AG08396 (cell line): ENCODE data around the gene CORO1A.
"Not testable (repeated sequence)": the region's sequence is repeated elsewhere in the genome, so short reads cannot be mapped to it uniquely, and the experiment has no call there.

ENCODE experiments used
- DNase-seq: peaks from one replicate; pipeline ENCODE4 v3.0.0; 2012; ENCODE audit warnings: low spot score, mixed read lengths

Gene CORO1A

DNA sequence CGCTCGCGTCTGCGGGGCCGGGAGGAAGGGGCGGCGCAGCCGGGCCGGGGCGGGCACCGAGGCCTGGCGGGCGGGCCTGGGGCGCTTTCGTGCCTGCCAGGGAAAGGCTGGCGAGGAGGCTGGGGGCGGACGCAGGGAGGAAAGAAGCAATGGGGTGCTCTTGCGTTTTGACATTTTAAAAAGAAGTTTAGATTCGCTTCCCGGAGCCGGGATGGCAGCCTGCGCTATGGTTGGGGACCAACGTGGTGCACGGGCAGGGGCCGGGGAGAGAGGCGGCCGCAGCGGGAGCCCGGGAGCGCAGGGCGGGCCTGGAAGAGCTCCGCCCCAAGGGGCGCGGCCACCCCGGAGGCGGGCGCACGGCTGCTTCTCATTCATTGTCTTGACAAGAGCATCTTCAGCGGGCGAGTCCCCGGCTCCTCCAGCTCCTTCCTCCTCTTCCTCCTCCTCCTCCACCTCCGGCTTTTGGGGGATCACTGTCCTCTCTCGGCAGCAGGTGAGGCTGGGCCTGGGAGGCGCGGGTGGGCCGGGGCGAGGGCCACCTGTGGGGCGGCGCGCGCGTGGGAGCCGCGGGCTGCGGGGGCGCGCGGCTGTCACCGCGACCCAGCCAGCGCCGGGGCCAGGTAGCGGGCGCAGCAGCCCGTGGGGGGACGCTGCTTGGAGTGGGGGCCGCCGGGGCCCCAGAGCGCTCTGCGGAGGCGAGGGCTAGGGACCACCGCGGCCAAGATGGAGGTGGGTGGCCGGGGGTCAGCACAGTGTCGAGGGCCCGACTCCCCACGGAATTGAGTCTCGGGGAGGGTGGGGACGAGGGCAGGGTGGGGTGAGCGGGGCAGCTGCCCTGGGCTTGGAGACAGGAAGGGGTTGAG, at the start of gene CORO1A:
TSS of gene CORO1A (plus strand) at position 370 of the 863 bp plus-strand sequence. CDS start 1,608 bp downstream, outside the sequence.
- peak; percentile 90 for DNase-seq

GRCh38 chr16:30136971-30137605, 46.3 kb upstream of the CORO1A start:
- DNase-seq, result no peak

- DNase-seq, result no peak
These were observed 45.5 kb upstream of the CORO1A start for GRCh38 chr16:30137897-30138296.

- no peak for DNase-seq
These were observed 43.6 kb upstream of the CORO1A start for GRCh38 chr16:30139583-30140481.

GRCh38 chr16:30141750-30142149, 41.7 kb upstream of the CORO1A start:
- DNase-seq, result no peak

DNA sequence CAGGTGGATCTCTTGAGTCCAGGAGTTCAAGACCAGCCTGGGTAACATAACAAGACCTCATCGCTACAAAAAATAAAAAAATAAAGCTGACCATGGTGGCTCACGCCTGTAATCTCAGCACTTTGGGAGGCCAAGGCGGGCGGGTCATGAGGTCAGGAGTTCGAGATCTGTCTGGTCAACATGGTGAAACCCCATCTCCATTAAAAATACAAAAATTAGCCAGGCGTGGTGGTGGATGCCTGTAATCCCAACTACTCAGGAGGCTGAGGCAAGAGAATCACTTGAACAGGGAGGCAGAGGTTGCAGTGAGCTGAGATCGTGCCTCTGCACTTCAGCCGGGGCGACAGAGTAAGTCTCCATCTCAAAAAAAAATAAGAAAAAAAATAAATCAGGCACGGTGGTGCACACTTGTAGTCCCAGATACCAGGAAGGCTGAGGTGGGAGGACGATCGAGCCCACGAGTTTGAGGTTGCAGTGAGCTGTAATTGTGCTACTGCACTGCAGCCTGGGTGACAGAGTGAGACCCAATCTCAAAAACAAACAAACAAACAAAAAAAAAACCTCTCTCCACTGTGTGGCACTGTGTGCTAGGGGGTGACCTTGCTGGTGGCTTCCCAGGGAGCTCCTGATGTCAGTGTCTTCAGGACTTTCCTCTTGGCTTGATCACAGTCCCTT, 40.6 kb upstream of the CORO1A start:
- no peak for DNase-seq

DNA sequence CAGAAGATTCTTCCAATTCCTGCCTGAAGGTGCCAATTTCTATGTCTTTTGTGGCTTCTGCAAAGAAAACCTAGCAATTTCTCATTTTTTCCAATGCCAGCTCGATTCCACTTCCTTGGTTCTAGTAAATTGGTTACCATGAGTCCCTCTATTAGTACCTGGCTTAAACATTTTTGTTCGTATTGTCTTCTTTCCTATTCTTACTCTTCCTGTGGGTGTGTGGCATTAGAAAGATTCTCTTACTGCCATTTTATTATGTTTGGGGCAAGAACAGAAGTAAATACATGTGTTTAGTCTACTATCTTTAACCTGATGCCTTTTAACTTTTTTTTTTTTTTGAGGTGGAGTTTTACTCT, 40.1 kb upstream of the CORO1A start:
- DNase-seq, result no peak

DNA sequence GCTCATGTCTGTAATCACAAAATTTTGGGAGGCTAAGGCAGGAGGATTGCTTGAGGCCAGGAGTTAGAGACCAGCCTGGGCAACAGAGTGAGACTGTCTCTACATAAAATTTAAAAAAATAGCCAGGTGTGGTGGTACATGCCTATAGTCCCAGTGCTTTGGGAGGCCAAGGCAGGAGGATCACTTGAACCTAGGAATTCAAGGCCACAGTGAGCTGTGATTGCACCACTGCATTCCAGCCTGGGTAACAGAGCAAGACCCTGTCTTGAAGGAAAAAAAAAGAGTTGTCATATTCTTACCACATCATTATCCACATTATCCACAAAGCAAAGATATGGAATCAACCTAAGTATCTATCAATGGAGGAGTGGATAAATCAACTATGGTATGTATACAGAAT, 39.4 kb upstream of the CORO1A start:
- DNase-seq, result no peak

- DNase-seq, result no peak
These were observed 38.5 kb upstream of the CORO1A start for GRCh38 chr16:30144917-30145316.

- DNase-seq, result no peak
These were observed 37.7 kb upstream of the CORO1A start for GRCh38 chr16:30145657-30146056.

DNA sequence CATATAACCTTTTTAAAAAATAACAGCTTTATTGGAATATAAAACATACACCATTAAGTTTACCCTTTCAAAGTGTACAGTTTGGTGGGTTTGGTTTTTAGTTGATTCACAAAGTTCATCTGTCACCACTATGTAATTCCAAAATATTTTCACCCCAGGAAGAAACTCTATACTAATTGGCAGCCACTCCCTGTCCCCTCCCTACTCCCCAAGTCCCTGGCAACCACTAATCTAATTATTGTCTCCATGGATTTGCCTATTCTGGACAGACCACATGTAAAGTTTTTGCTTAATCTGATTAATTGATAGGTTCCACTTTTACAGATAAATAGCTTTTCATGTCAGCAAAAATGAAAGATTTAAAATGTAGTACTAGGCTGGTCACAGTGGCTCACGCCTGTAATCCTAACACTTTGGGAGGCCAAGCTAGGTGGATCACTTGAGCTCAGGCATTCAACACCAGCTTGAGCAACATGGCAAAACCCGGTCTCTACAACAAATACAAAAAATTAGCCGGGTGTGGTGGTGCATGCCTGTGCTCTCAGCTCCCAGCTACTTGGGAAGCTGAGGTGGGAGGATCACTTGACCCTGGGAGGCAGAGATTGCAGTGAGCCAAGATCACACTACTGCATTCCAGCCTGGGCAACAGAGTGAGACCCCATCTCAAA, 35.4 kb upstream of the CORO1A start:
- no peak for DNase-seq

GRCh38 chr16:30149250-30149930, 34.0 kb upstream of the CORO1A start:
- DNase-seq, result no peak

GRCh38 chr16:30151091-30151490, 32.3 kb upstream of the CORO1A start:
- no peak for DNase-seq

GRCh38 chr16:30152517-30152916, 30.9 kb upstream of the CORO1A start:
- no peak for DNase-seq

GRCh38 chr16:30155188-30155587, 28.2 kb upstream of the CORO1A start:
- DNase-seq, result no peak

DNA sequence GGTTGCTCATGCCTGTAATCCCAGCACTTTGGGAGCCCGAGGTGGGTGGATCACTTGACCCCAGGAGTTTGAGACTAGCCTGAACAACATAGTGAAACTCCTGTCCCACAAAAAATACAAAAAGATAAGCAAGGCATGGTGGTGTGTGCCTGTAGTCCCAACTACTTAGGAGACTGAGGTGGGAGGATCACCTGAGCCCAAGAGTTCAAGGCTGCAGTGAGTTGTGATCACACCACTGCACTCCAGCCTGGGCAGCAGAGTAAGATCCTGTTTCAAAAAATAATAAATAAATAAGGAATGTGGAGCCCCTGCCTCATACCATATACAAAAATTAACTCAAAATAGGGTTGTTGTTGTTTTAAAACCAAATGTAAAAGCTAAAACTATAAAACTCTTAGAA, 26.2 kb upstream of the CORO1A start:
- DNase-seq, result no peak

- DNase-seq, result no peak
These were observed 19.9 kb upstream of the CORO1A start for GRCh38 chr16:30163538-30163937.

GRCh38 chr16:30166202-30166902, 17.1 kb upstream of the CORO1A start:
- DNase-seq, result no peak

GRCh38 chr16:30168746-30169145, 14.7 kb upstream of the CORO1A start:
- not testable (repeated sequence) for DNase-seq

GRCh38 chr16:30169416-30169815, 14.0 kb upstream of the CORO1A start:
- not testable (repeated sequence) for DNase-seq
